Measurements from ENCODE around the gene DYNC1I1.

Gene DYNC1I1

GRCh38 chr7:95904099-95904498, 131.7 kb downstream of the DYNC1I1 start:
- Histone ChIP-seq H3K27ac (ENCODE audit: low read depth, low read length) (no peak overlapping the region), H3K36me3 (ENCODE audit: control insufficient read depth in 1 of 2, insufficient read depth in 2 of 2, low read length in 2 of 2) (no peaks in the 10 kb centered on the region), H3K9me3 (ENCODE audit: control insufficient read depth in 1 of 2, low read length in 2 of 2) (no peaks in the 10 kb centered on the region), H3K27me3 (ENCODE audit: control insufficient read depth in 1 of 2, insufficient read depth in 2 of 2, low read length in 2 of 2) (no peaks in the 10 kb centered on the region), H3K4me3 (ENCODE audit: low read depth in 1 of 2, low read length in 2 of 2) (no peak overlapping the region), H3K9ac (ENCODE audit: low read depth in 1 of 2, low read length in 2 of 2) (no peak overlapping the region), H3K4me1 (ENCODE audit: control insufficient read depth in 1 of 2, insufficient read depth in 2 of 2, low read length in 2 of 2) (no peaks in the 10 kb centered on the region)

GRCh38 chr7:95905167-95905566, 132.8 kb downstream of the DYNC1I1 start:
- Histone ChIP-seq H3K9me3 (ENCODE audit: control insufficient read depth in 1 of 2, low read length in 2 of 2) (no peaks in the 10 kb centered on the region), H3K4me1 (ENCODE audit: control insufficient read depth in 1 of 2, insufficient read depth in 2 of 2, low read length in 2 of 2) (no peaks in the 10 kb centered on the region), H3K4me3 (ENCODE audit: low read depth in 1 of 2, low read length in 2 of 2) (no peak overlapping the region), H3K27me3 (ENCODE audit: control insufficient read depth in 1 of 2, insufficient read depth in 2 of 2, low read length in 2 of 2) (no peaks in the 10 kb centered on the region), H3K27ac (ENCODE audit: low read depth, low read length) (no peak overlapping the region), H3K9ac (ENCODE audit: low read depth in 1 of 2, low read length in 2 of 2) (no peak overlapping the region), H3K36me3 (ENCODE audit: control insufficient read depth in 1 of 2, insufficient read depth in 2 of 2, low read length in 2 of 2) (no peaks in the 10 kb centered on the region)

- H3K4me1 ChIP-seq (ENCODE audit: control insufficient read depth in 1 of 2, insufficient read depth in 2 of 2, low read length in 2 of 2) = no peaks in the 10 kb centered on the region
- no peak overlapping the region for H3K27ac ChIP-seq (ENCODE audit: low read depth, low read length)
Observed at GRCh38 chr7:95906851-95907250, 134.5 kb downstream of the DYNC1I1 start.

GRCh38 chr7:95907337-95907736, 135.0 kb downstream of the DYNC1I1 start:
- no peaks in the 10 kb centered on the region for H3K4me1 ChIP-seq (ENCODE audit: control insufficient read depth in 1 of 2, insufficient read depth in 2 of 2, low read length in 2 of 2)
- H3K9ac ChIP-seq (ENCODE audit: low read depth in 1 of 2, low read length in 2 of 2) = no peak overlapping the region
- H3K27ac ChIP-seq (ENCODE audit: low read depth, low read length) = no peak overlapping the region
- no peaks in the 10 kb centered on the region for H3K9me3 ChIP-seq (ENCODE audit: control insufficient read depth in 1 of 2, low read length in 2 of 2)
- no peaks in the 10 kb centered on the region for H3K36me3 ChIP-seq (ENCODE audit: control insufficient read depth in 1 of 2, insufficient read depth in 2 of 2, low read length in 2 of 2)
- no peaks in the 10 kb centered on the region for H3K27me3 ChIP-seq (ENCODE audit: control insufficient read depth in 1 of 2, insufficient read depth in 2 of 2, low read length in 2 of 2)
- no peak overlapping the region for H3K4me3 ChIP-seq (ENCODE audit: low read depth in 1 of 2, low read length in 2 of 2)

More at GRCh38 chr7:95906851-95907250, 134.5 kb downstream of the DYNC1I1 start:
- Histone ChIP-seq H3K4me3 (ENCODE audit: low read depth in 1 of 2, low read length in 2 of 2) (no peak overlapping the region), H3K9ac (ENCODE audit: low read depth in 1 of 2, low read length in 2 of 2) (no peak overlapping the region), H3K36me3 (ENCODE audit: control insufficient read depth in 1 of 2, insufficient read depth in 2 of 2, low read length in 2 of 2) (no peaks in the 10 kb centered on the region), H3K9me3 (ENCODE audit: control insufficient read depth in 1 of 2, low read length in 2 of 2) (no peaks in the 10 kb centered on the region), H3K27me3 (ENCODE audit: control insufficient read depth in 1 of 2, insufficient read depth in 2 of 2, low read length in 2 of 2) (no peaks in the 10 kb centered on the region)

- no peak overlapping the region for H3K27ac ChIP-seq (ENCODE audit: low read depth, low read length)
- no peak overlapping the region for H3K4me3 ChIP-seq (ENCODE audit: low read depth in 1 of 2, low read length in 2 of 2)
- H3K9ac ChIP-seq (ENCODE audit: low read depth in 1 of 2, low read length in 2 of 2) = no peak overlapping the region
- H3K36me3 ChIP-seq (ENCODE audit: control insufficient read depth in 1 of 2, insufficient read depth in 2 of 2, low read length in 2 of 2) = no peaks in the 10 kb centered on the region
- no peaks in the 10 kb centered on the region for H3K27me3 ChIP-seq (ENCODE audit: control insufficient read depth in 1 of 2, insufficient read depth in 2 of 2, low read length in 2 of 2)
- no peaks in the 10 kb centered on the region for H3K4me1 ChIP-seq (ENCODE audit: control insufficient read depth in 1 of 2, insufficient read depth in 2 of 2, low read length in 2 of 2)
- H3K9me3 ChIP-seq (ENCODE audit: control insufficient read depth in 1 of 2, low read length in 2 of 2) = no peaks in the 10 kb centered on the region
Observed at GRCh38 chr7:95908499-95908898, 136.1 kb downstream of the DYNC1I1 start.

GRCh38 chr7:95910341-95910740, 138.0 kb downstream of the DYNC1I1 start:
- Histone ChIP-seq H3K4me1 (ENCODE audit: control insufficient read depth in 1 of 2, insufficient read depth in 2 of 2, low read length in 2 of 2) (no peaks in the 10 kb centered on the region), H3K27me3 (ENCODE audit: control insufficient read depth in 1 of 2, insufficient read depth in 2 of 2, low read length in 2 of 2) (no peaks in the 10 kb centered on the region), H3K27ac (ENCODE audit: low read depth, low read length) (no peak overlapping the region), H3K9ac (ENCODE audit: low read depth in 1 of 2, low read length in 2 of 2) (no peak overlapping the region), H3K4me3 (ENCODE audit: low read depth in 1 of 2, low read length in 2 of 2) (no peak overlapping the region), H3K36me3 (ENCODE audit: control insufficient read depth in 1 of 2, insufficient read depth in 2 of 2, low read length in 2 of 2) (no peaks in the 10 kb centered on the region), H3K9me3 (ENCODE audit: control insufficient read depth in 1 of 2, low read length in 2 of 2) (no peaks in the 10 kb centered on the region)

- H3K9ac ChIP-seq (ENCODE audit: low read depth in 1 of 2, low read length in 2 of 2) = no peak overlapping the region
- peaks cover 0 to 3% of the 10 kb centered on the region in 2 donors for H3K4me1 ChIP-seq (ENCODE audit: control insufficient read depth in 1 of 2, insufficient read depth in 2 of 2, low read length in 2 of 2)
- H3K27ac ChIP-seq (ENCODE audit: low read depth, low read length) = no peak overlapping the region
- no peaks in the 10 kb centered on the region for H3K36me3 ChIP-seq (ENCODE audit: control insufficient read depth in 1 of 2, insufficient read depth in 2 of 2, low read length in 2 of 2)
- no peaks in the 10 kb centered on the region for H3K27me3 ChIP-seq (ENCODE audit: control insufficient read depth in 1 of 2, insufficient read depth in 2 of 2, low read length in 2 of 2)
- peak overlapping the region in 1 of 2 donors; percentile 37 for H3K4me3 ChIP-seq (ENCODE audit: low read depth in 1 of 2, low read length in 2 of 2)
- no peaks in the 10 kb centered on the region for H3K9me3 ChIP-seq (ENCODE audit: control insufficient read depth in 1 of 2, low read length in 2 of 2)
Observed at GRCh38 chr7:95915731-95916130, 143.4 kb downstream of the DYNC1I1 start.

GRCh38 chr7:95916573-95917297, 144.4 kb downstream of the DYNC1I1 start:
- Histone ChIP-seq H3K9ac (ENCODE audit: low read depth in 1 of 2, low read length in 2 of 2) (peak overlapping the region in 1 of 2 donors; percentile 21), H3K4me1 (ENCODE audit: control insufficient read depth in 1 of 2, insufficient read depth in 2 of 2, low read length in 2 of 2) (peaks cover 0 to 3% of the 10 kb centered on the region in 2 donors), H3K4me3 (ENCODE audit: low read depth in 1 of 2, low read length in 2 of 2) (peak overlapping the region; percentile 37 to 64), H3K9me3 (ENCODE audit: control insufficient read depth in 1 of 2, low read length in 2 of 2) (no peaks in the 10 kb centered on the region), H3K27ac (ENCODE audit: low read depth, low read length) (no peak overlapping the region), H3K27me3 (ENCODE audit: control insufficient read depth in 1 of 2, insufficient read depth in 2 of 2, low read length in 2 of 2) (no peaks in the 10 kb centered on the region), H3K36me3 (ENCODE audit: control insufficient read depth in 1 of 2, insufficient read depth in 2 of 2, low read length in 2 of 2) (no peaks in the 10 kb centered on the region)

GRCh38 chr7:95917634-95918033, 145.3 kb downstream of the DYNC1I1 start:
- H3K9me3 ChIP-seq (ENCODE audit: control insufficient read depth in 1 of 2, low read length in 2 of 2) = no peaks in the 10 kb centered on the region
- no peaks in the 10 kb centered on the region for H3K27me3 ChIP-seq (ENCODE audit: control insufficient read depth in 1 of 2, insufficient read depth in 2 of 2, low read length in 2 of 2)
- H3K4me3 ChIP-seq (ENCODE audit: low read depth in 1 of 2, low read length in 2 of 2) = peak overlapping the region in 1 of 2 donors; percentile 37
- H3K27ac ChIP-seq (ENCODE audit: low read depth, low read length) = no peak overlapping the region
- no peaks in the 10 kb centered on the region for H3K36me3 ChIP-seq (ENCODE audit: control insufficient read depth in 1 of 2, insufficient read depth in 2 of 2, low read length in 2 of 2)
- H3K4me1 ChIP-seq (ENCODE audit: control insufficient read depth in 1 of 2, insufficient read depth in 2 of 2, low read length in 2 of 2) = peaks cover 0 to 3% of the 10 kb centered on the region in 2 donors
- H3K9ac ChIP-seq (ENCODE audit: low read depth in 1 of 2, low read length in 2 of 2) = no peak overlapping the region

GRCh38 chr7:95919556-95919955, 147.2 kb downstream of the DYNC1I1 start:
- H3K4me3 ChIP-seq (ENCODE audit: low read depth in 1 of 2, low read length in 2 of 2) = no peak overlapping the region
- peaks cover 0 to 3% of the 10 kb centered on the region in 2 donors for H3K4me1 ChIP-seq (ENCODE audit: control insufficient read depth in 1 of 2, insufficient read depth in 2 of 2, low read length in 2 of 2)
- H3K27me3 ChIP-seq (ENCODE audit: control insufficient read depth in 1 of 2, insufficient read depth in 2 of 2, low read length in 2 of 2) = no peaks in the 10 kb centered on the region
- no peaks in the 10 kb centered on the region for H3K9me3 ChIP-seq (ENCODE audit: control insufficient read depth in 1 of 2, low read length in 2 of 2)
- H3K9ac ChIP-seq (ENCODE audit: low read depth in 1 of 2, low read length in 2 of 2) = no peak overlapping the region
- H3K27ac ChIP-seq (ENCODE audit: low read depth, low read length) = no peak overlapping the region
- H3K36me3 ChIP-seq (ENCODE audit: control insufficient read depth in 1 of 2, insufficient read depth in 2 of 2, low read length in 2 of 2) = no peaks in the 10 kb centered on the region
